Ishikawa (cell line): ENCODE measurements around the gene CFAP46.

ENCODE experiments used
- EP300 ChIP-seq: IDR thresholded peaks from 2 replicates; pipeline ENCODE4 v1.6.1; 2012; ENCODE audit warnings: borderline replicate concordance
- FOXM1 ChIP-seq: IDR thresholded peaks from 2 replicates; pipeline ENCODE4 v1.6.1; 2012; ENCODE audit warnings: low read depth, borderline replicate concordance

- TF ChIP-seq FOXM1 = no peak
- TF ChIP-seq EP300 = no peak; the same call in none of the 2 replicates
These were observed 167.2 kb downstream of the CFAP46 start for GRCh38 chr10:132774902-132775863.
